Measurements from ENCODE around the gene PRSS48. TPM values are rescaled to one million over a fixed set of nuclear protein-coding genes. Genes with fewer than 3 reads are reported as not detected.

The PRSS48 gene
- total RNA-seq, 2 experiments from 2014 or later: not detected

DNA sequence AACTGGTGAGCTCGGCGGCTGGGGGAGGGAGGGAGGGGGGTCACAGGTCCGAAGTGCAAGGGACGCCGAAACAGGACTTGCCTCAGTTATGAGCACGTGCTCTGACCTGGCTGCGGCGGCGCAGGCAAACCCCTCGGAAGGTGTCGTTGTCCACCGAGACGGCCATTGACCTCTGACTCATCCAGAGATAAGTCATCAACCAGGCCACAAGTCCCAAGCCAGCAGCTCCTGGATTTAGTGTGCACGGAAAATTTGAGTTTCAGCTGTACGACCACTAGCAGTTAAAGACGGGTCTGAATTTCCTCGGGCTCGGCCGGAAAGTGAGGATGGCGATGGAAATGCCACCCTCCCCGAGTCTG lies 47.8 kb downstream of the PRSS48 start:
- peaks cover 5% of the 10 kb centered on the region for H3K4me1 Mint-ChIP-seq (ENCODE audit: low read depth)
- peaks cover 3% of the 10 kb centered on the region for H3K36me3 Mint-ChIP-seq (ENCODE audit: low read depth)
- H3K27me3 Mint-ChIP-seq: peaks cover 46% of the 10 kb centered on the region
- H3K9me3 Mint-ChIP-seq: no peaks in the 10 kb centered on the region
- ATAC-seq (peak; percentile 60), DNase-seq (peak; percentile 38)
- intact Hi-C loops (cut with micrococcal nuclease): no loop called here
- H3K27ac Mint-ChIP-seq: no peak overlapping the region
- ChIA-PET CTCF (interaction anchor here (0.6 kb wide), 1 partner anchor 287 kb away, joined by 3 read pairs; no protein-coding TSS in a partner anchor), POLR2A (interaction anchor here (1.2 kb wide), 1 partner anchor 14 kb away, joined by 3 read pairs; no protein-coding TSS in a partner anchor)
- H3K4me3 Mint-ChIP-seq: peak overlapping the region; percentile 45
- TF ChIP-seq, protein P1, sequence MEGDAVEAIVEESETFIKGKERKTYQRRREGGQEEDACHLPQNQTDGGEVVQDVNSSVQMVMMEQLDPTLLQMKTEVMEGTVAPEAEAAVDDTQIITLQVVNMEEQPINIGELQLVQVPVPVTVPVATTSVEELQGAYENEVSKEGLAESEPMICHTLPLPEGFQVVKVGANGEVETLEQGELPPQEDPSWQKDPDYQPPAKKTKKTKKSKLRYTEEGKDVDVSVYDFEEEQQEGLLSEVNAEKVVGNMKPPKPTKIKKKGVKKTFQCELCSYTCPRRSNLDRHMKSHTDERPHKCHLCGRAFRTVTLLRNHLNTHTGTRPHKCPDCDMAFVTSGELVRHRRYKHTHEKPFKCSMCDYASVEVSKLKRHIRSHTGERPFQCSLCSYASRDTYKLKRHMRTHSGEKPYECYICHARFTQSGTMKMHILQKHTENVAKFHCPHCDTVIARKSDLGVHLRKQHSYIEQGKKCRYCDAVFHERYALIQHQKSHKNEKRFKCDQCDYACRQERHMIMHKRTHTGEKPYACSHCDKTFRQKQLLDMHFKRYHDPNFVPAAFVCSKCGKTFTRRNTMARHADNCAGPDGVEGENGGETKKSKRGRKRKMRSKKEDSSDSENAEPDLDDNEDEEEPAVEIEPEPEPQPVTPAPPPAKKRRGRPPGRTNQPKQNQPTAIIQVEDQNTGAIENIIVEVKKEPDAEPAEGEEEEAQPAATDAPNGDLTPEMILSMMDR (IDR thresholded peaks at IDR 0.05): no peak

DNA sequence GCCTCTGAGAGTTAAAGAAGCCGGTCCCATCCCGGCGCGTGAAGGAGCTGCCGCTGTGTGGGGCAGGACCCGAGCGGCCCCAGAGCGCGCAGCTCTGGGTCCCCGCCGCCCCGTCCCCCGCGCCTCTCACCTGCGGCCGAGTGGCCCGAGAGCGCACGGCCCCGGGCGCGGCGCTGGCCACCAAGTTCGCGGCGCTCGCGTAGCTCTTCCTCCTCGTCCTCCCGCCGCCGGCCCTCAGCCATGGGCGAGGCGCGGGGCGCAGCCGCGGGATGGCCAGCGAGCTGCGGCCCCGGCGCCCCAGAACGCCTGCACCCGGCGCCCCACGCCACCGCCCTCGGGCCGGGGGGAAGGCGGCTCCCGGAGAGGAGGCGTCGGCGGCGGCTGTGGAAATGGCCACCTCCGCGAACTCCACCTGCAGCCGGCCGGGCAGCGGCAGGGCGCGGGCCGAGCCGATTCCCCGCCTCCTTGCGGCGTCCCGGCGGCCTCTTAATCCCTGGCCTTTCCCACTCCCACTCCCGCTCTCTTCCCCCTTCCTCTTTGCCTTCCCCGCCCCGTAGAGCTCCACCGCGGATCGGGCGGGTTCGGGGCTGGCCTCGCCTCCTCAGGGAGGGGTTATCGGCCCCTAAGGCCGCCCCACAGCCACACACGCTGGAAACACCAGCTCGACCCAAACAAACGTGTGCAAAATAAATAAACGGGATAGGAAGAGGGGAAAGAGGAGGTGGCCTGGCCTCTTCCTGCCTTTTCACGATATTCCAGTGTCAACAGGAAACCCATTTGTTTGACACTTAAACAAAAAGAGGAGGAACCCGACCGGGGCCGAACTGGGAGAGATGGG lies 48.4 kb downstream of the PRSS48 start, which contains the start of gene SH3D19:
TSS of gene SH3D19 (minus strand) at position 495 of the 838 bp plus-strand sequence. CDS start at position 242, 253 bp downstream.
- H3K4me1 Mint-ChIP-seq (ENCODE audit: low read depth): peaks cover 5% of the 10 kb centered on the region
- H3K4me3 Mint-ChIP-seq: peak within 1 kb of the TSS; percentile 56
- DNase-seq (no peak), ATAC-seq (no peak)
- H3K9me3 Mint-ChIP-seq: no peaks in the 10 kb centered on the region
- peaks cover 46% of the 10 kb centered on the region for H3K27me3 Mint-ChIP-seq
- CTCF ChIA-PET: interaction anchor here (0.6 to 0.7 kb wide), 2 partner anchors 37 to 287 kb away, joined by 3 read pairs; no protein-coding TSS in a partner anchor
- peaks cover 3% of the 10 kb centered on the region for H3K36me3 Mint-ChIP-seq (ENCODE audit: low read depth)
- H3K27ac Mint-ChIP-seq: no peak within 1 kb of the TSS
- POLR2A ChIA-PET: interaction anchor here (1.2 kb wide), 1 partner anchor 14 kb away, joined by 3 read pairs; no protein-coding TSS in a partner anchor
- intact Hi-C loops (cut with micrococcal nuclease): no loop called here
- TF ChIP-seq, protein P1 (IDR thresholded peaks at IDR 0.05): no peak

- peaks cover 3% of the 10 kb centered on the region for H3K36me3 Mint-ChIP-seq (ENCODE audit: low read depth)
- DNase-seq (no peak), ATAC-seq (no peak)
- peaks cover 5% of the 10 kb centered on the region for H3K4me1 Mint-ChIP-seq (ENCODE audit: low read depth)
- ChIA-PET CTCF (interaction anchor here (0.7 kb wide), 1 partner anchor 37 kb away, joined by 3 read pairs; no protein-coding TSS in a partner anchor), POLR2A (interaction anchor here (1.2 kb wide), 1 partner anchor 15 kb away, joined by 3 read pairs; no protein-coding TSS in a partner anchor)
- peak overlapping the region; percentile 56 for H3K4me3 Mint-ChIP-seq
- intact Hi-C loops (cut with micrococcal nuclease): no loop called here
- TF ChIP-seq, protein P1 (IDR thresholded peaks at IDR 0.05): no peak
- peaks cover 44% of the 10 kb centered on the region for H3K27me3 Mint-ChIP-seq
- no peak overlapping the region for H3K27ac Mint-ChIP-seq
- no peaks in the 10 kb centered on the region for H3K9me3 Mint-ChIP-seq
These were observed 48.9 kb downstream of the PRSS48 start for GRCh38 chr4:151325949-151326246.

- Mint-ChIP-seq H3K4me1 (ENCODE audit: low read depth) (peaks cover 4% of the 10 kb centered on the region), H3K27me3 (peaks cover 23% of the 10 kb centered on the region), H3K4me3 (no peak overlapping the region), H3K36me3 (ENCODE audit: low read depth) (peaks cover 3% of the 10 kb centered on the region), H3K27ac (no peak overlapping the region), H3K9me3 (no peaks in the 10 kb centered on the region)
- no peak for DNase-seq
- no peak for ATAC-seq
- intact Hi-C loops (cut with micrococcal nuclease): no loop called here
- ChIA-PET CTCF (no interaction called here), POLR2A (no interaction called here)
- TF ChIP-seq, protein P1 (IDR thresholded peaks at IDR 0.05): no peak
These were observed 52.5 kb downstream of the PRSS48 start for GRCh38 chr4:151329217-151330007.
